ENCODE data around the gene FUCA1. TPM values are rescaled to one million over a fixed set of nuclear protein-coding genes. Genes with fewer than 3 reads are reported as not detected.

FUCA1 gene
- total and polyA plus RNA-seq, 12 donors: 10.6 to 34.0 (median 14.8) TPM

GRCh38 chr1:23816906-23817305 is 51.2 kb downstream of the FUCA1 start:
- DNase-seq (no peak), ATAC-seq (no peak)
- no peak for TF ChIP-seq CTCF (IDR thresholded peaks at IDR 0.05)
- intact Hi-C loops (cut with DNase I): loop anchor here in 4 of 10 donors (10.0 kb wide), 3 partner anchors 48 to 98 kb away; partner anchors contain the start of genes FUCA1 (in 3 of the 4) and CNR2 (in 1 of the 4)
- Histone ChIP-seq H3K4me1 (no peaks in the 10 kb centered on the region), H3K36me3 (peaks cover 0 to 85% (median 52%) of the 10 kb centered on the region in 9 donors), H3K9me3 (no peaks in the 10 kb centered on the region), H3K27me3 (no peaks in the 10 kb centered on the region), H3K27ac (no peak overlapping the region), H3K4me3 (no peak overlapping the region)

- Histone ChIP-seq H3K27ac (no peak overlapping the region), H3K4me3 (no peak overlapping the region), H3K27me3 (no peaks in the 10 kb centered on the region), H3K4me1 (peaks cover 0 to 1% (median 0%) of the 10 kb centered on the region in 9 donors), H3K36me3 (peaks cover 0 to 90% (median 58%) of the 10 kb centered on the region in 9 donors), H3K9me3 (no peaks in the 10 kb centered on the region)
- no peak for DNase-seq
- no peak for TF ChIP-seq CTCF (IDR thresholded peaks at IDR 0.05)
- 97 to 99% methylated on average over 3 of the region's 3 CpGs for WGBS, 2 donors
- no peak for ATAC-seq
- intact Hi-C loops (cut with DNase I): loop anchor here in 4 of 10 donors (10.0 kb wide), 3 partner anchors 48 to 98 kb away; partner anchors contain the start of genes FUCA1 (in 3 of the 4) and CNR2 (in 1 of the 4)
Measured at GRCh38 chr1:23816361-23816760, 51.7 kb downstream of the FUCA1 start.

- TF ChIP-seq CTCF (IDR thresholded peaks at IDR 0.05): no peak
- peaks cover 0 to 82% (median 59%) of the 10 kb centered on the region in 9 donors for H3K36me3 ChIP-seq
- no peaks in the 10 kb centered on the region for H3K9me3 ChIP-seq
- intact Hi-C loops (cut with DNase I): loop anchor here in 8 of 10 donors (5.0 to 10.0 kb wide), 5 partner anchors 51 to 103 kb away; partner anchors contain the start of genes FUCA1 (in 6 of the 8) and CNR2 (in 1 of the 8)
- H3K27ac ChIP-seq: no peak overlapping the region
- DNase-seq (no peak), ATAC-seq (no peak)
- no peak overlapping the region for H3K4me3 ChIP-seq
- peaks cover 0 to 20% (median 0%) of the 10 kb centered on the region in 9 donors for H3K4me1 ChIP-seq
- WGBS, 2 donors: 94 to 95% methylated on average over 4 of the region's 4 CpGs
- no peaks in the 10 kb centered on the region for H3K27me3 ChIP-seq
Measured at GRCh38 chr1:23814016-23814415, 54.1 kb downstream of the FUCA1 start.

- peaks cover 0 to 27% (median 0%) of the 10 kb centered on the region in 9 donors for H3K4me1 ChIP-seq
- TF ChIP-seq CTCF (IDR thresholded peaks at IDR 0.05): peak in 8 of 9 donors; percentile 23 to 79 (median 54)
- no peaks in the 10 kb centered on the region for H3K9me3 ChIP-seq
- peak in 1 of 2 donors; percentile 49 for DNase-seq
- no peak overlapping the region for H3K27ac ChIP-seq
- ATAC-seq: peak; percentile 36 to 85 (median 71)
- no peaks in the 10 kb centered on the region for H3K27me3 ChIP-seq
- WGBS, 2 donors: 71 to 77% methylated on average over 3 of the region's 3 CpGs
- intact Hi-C loops (cut with DNase I): loop anchor here in 9 of 10 donors (2.0 to 10.0 kb wide), 6 partner anchors 54 to 106 kb away; partner anchors contain the start of genes FUCA1 (in 7 of the 9) and CNR2 (in 1 of the 9)
- H3K36me3 ChIP-seq: peaks cover 0 to 78% (median 37%) of the 10 kb centered on the region in 9 donors
- no peak overlapping the region for H3K4me3 ChIP-seq
Measured at GRCh38 chr1:23810818-23811540, 57.1 kb downstream of the FUCA1 start.

Measured in heart right ventricle (tissue), 16 donors.